Lower lobe of right lung (tissue), 2 donors: ENCODE results near the gene FMNL2. TPM values are rescaled to one million over a fixed set of nuclear protein-coding genes. Genes with fewer than 3 reads are reported as not detected.
"Not testable (repeated sequence)": the region's sequence is repeated elsewhere in the genome, so short reads cannot be mapped to it uniquely, and the experiment has no call there.

ENCODE experiments used
- ATAC-seq, 2 donors: fragments of 200-7000 bp; cut with Tn5 transposase; one replicate each; pipeline ENCODE4 v1.9.1; 2020 to 2022; ENCODE audit warnings: mild to moderate bottlenecking in 2 of 2, moderate library complexity in 2 of 2
- DNase-seq: peaks from one replicate; pipeline ENCODE4 v3.0.0-alpha.2; 2020
- H3K27ac ChIP-seq: fragments of 200-600 bp; one replicate; pipeline ENCODE4 v1.8.0; 2022
- H3K27me3 ChIP-seq: fragments of 200-600 bp; one replicate; pipeline ENCODE4 v1.8.0; 2022; ENCODE audit warnings: low read depth
- H3K36me3 ChIP-seq: fragments of 200-600 bp; one replicate; pipeline ENCODE4 v1.8.0; 2022; ENCODE audit warnings: mild to moderate bottlenecking
- H3K4me1 ChIP-seq: fragments of 200-600 bp; one replicate; pipeline ENCODE4 v1.8.0; 2022
- H3K4me3 ChIP-seq: fragments of 200-600 bp; one replicate; pipeline ENCODE4 v1.8.0; 2022; ENCODE audit warnings: mild to moderate bottlenecking
- H3K9me3 ChIP-seq: fragments of 200-600 bp; one replicate; pipeline ENCODE4 v1.8.0; 2022
- CTCF ChIP-seq: fragments of 200-600 bp; IDR thresholded peaks from one replicate; pipeline ENCODE4 v1.8.0; 2022; ENCODE audit warnings: antibody characterized with exemption, mild to moderate bottlenecking
- intact Hi-C: fragments of 100-400 bp; cut with DNase I; formaldehyde crosslinking; loops from one replicate; pipeline ENCODE4 v1.11.0; 2022
- total RNA-seq: library from RNA; stranded (reverse); fragmentation: NEBNext Ultra II Directional; extraction: Animal tissue kit (Norgen Biotek cat#: 25700); gene quantifications from one replicate; pipeline ENCODE4 v1.2.1, GENCODE V29; 2021
- donor health status: DM: no; HTN: yes; CAD: no; lungs with severe emphysema.

Gene FMNL2
- total RNA-seq, 1 donor from 2014 or later = 77.9 TPM

GRCh38 chr2:152383702-152384101, 48.7 kb downstream of the FMNL2 start:
- Histone ChIP-seq H3K4me1 (peaks cover 4% of the 10 kb centered on the region), H3K36me3 (no peaks in the 10 kb centered on the region), H3K27me3 (no peaks in the 10 kb centered on the region), H3K9me3 (no peaks in the 10 kb centered on the region), H3K27ac (no peak overlapping the region), H3K4me3 (no peak overlapping the region)
- intact Hi-C loops = no loop called here
- DNase-seq (no peak), ATAC-seq (no peak)
- TF ChIP-seq CTCF = no peak

- H3K4me3 ChIP-seq = no peak overlapping the region
- intact Hi-C loops = no loop called here
- no peak overlapping the region for H3K27ac ChIP-seq
- no peaks in the 10 kb centered on the region for H3K9me3 ChIP-seq
- no peaks in the 10 kb centered on the region for H3K27me3 ChIP-seq
- DNase-seq (no peak), ATAC-seq (no peak)
- peaks cover 4% of the 10 kb centered on the region for H3K4me1 ChIP-seq
- H3K36me3 ChIP-seq = no peaks in the 10 kb centered on the region
- TF ChIP-seq CTCF = no peak
Measured at GRCh38 chr2:152384992-152385391, 50.0 kb downstream of the FMNL2 start.

GRCh38 chr2:152385650-152386049, 50.7 kb downstream of the FMNL2 start:
- H3K9me3 ChIP-seq = no peaks in the 10 kb centered on the region
- TF ChIP-seq CTCF = no peak
- DNase-seq = no peak
- no peak for ATAC-seq
- H3K27ac ChIP-seq = no peak overlapping the region
- H3K36me3 ChIP-seq = no peaks in the 10 kb centered on the region
- H3K4me3 ChIP-seq = no peak overlapping the region
- H3K4me1 ChIP-seq = peaks cover 4% of the 10 kb centered on the region
- H3K27me3 ChIP-seq = no peaks in the 10 kb centered on the region
- intact Hi-C loops = no loop called here

GRCh38 chr2:152386266-152386665, 51.3 kb downstream of the FMNL2 start:
- no peak for TF ChIP-seq CTCF
- Histone ChIP-seq H3K36me3 (no peaks in the 10 kb centered on the region), H3K9me3 (no peaks in the 10 kb centered on the region), H3K4me3 (no peak overlapping the region), H3K27ac (no peak overlapping the region), H3K27me3 (no peaks in the 10 kb centered on the region), H3K4me1 (peaks cover 2% of the 10 kb centered on the region)
- no peak for ATAC-seq
- no peak for DNase-seq
- intact Hi-C loops = no loop called here

GRCh38 chr2:152387041-152387440, 52.1 kb downstream of the FMNL2 start:
- DNase-seq (no peak), ATAC-seq (no peak)
- Histone ChIP-seq H3K27ac (no peak overlapping the region), H3K4me1 (no peaks in the 10 kb centered on the region), H3K36me3 (no peaks in the 10 kb centered on the region), H3K27me3 (no peaks in the 10 kb centered on the region), H3K4me3 (no peak overlapping the region), H3K9me3 (no peaks in the 10 kb centered on the region)
- TF ChIP-seq CTCF = no peak
- intact Hi-C loops = no loop called here

GRCh38 chr2:152388269-152388668, 53.3 kb downstream of the FMNL2 start:
- intact Hi-C loops, DNase-seq, H3K9me3 ChIP-seq, H3K27me3 ChIP-seq, H3K4me1 ChIP-seq, H3K4me3 ChIP-seq, H3K27ac ChIP-seq, H3K36me3 ChIP-seq: not testable (repeated sequence)
- ATAC-seq = peak; percentile 33 to 74
